ENCODE data around the gene MIA3.
"Not testable (repeated sequence)": the region's sequence is repeated elsewhere in the genome, so short reads cannot be mapped to it uniquely, and the experiment has no call there.

Gene MIA3

GRCh38 chr1:222669107-222669506 is 51.2 kb downstream of the MIA3 start:
- DNase-seq (ENCODE audit: low read depth) = not testable (repeated sequence)

DNA sequence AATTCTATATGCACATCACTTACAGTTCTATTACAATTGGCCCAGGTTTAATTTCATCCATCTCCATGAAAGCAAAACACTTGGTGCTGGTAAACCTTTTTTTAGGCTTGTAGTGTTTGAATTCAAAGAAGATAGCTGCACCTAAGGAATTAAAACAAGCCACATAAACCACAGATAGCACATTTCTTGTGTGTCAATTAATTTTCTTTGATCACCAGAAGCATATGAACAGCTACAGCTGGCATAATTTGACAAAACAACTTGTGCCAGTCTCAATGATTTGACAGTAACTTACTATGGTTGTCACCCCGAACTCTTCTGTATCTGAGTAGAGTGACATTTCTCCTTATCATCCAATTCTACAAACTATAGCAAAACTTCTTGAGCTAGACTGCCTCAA is 52.2 kb downstream of the MIA3 start:
- no peak for DNase-seq (ENCODE audit: low read depth)

- DNase-seq (ENCODE audit: low read depth) = no peak
Measured at GRCh38 chr1:222680080-222680479, 62.2 kb downstream of the MIA3 start.

DNA sequence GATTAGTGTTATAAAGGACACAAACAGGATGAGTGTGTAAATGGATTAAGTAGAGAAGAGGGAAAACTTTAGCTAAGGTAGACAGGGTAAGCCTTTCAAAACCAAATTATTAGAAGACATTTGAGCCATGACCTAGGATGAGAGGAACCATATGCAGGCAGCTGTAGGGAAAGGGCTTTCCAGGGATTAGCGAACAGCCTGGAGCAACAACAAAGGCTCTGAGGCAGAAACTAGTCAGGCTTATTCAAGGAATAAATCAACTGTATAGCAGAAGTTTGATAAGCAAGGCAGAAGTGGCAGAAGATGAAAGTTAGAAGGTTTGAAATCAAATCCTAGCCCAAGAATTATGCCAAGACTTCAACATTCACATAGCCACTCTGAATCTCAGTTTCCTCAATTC is 73.1 kb downstream of the MIA3 start:
- no peak for DNase-seq (ENCODE audit: low read depth)

DNA sequence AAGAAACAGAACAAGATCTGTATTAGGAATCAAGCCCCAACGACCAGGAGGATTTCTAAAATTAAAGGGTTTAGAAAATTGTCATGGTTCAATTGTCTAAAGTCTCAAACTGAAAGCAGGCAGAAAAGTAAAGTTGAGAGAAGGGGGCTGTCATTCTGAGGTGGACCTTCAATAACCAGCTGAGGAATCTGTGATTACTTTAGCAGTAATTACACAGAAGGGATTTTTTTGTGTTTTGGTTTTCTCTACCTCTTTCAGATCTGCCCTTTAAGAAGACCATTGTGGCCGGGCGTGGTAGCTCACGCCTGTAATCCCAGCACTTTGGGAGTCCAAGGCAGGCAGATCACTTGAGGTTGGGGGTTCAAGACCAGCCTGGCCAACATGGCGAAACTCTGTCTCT is 77.0 kb downstream of the MIA3 start:
- DNase-seq (ENCODE audit: low read depth) = no peak

GRCh38 chr1:222696741-222697140 is 78.8 kb downstream of the MIA3 start:
- no peak for DNase-seq (ENCODE audit: low read depth)

DNA sequence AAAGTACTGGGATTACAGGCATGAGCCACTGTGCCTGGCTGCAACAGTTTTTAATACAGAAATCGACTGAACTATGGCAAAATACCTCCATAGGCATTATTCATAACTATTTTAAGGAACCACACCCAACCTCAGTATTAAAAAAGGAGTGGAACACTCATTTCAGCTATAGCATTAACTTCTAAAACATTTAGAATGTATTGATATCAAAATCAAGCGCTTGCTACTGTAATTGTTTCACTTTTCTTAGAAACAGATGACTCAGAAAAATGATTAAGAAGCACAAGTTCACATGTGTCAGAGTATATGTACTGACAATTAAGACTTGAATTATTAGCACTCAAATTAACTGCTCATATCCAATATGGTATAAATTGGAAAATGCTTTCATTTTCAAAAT is 79.3 kb downstream of the MIA3 start:
- DNase-seq (ENCODE audit: low read depth) = no peak

GRCh38 chr1:222697826-222698225 is 79.9 kb downstream of the MIA3 start:
- DNase-seq (ENCODE audit: low read depth) = no peak

DNA sequence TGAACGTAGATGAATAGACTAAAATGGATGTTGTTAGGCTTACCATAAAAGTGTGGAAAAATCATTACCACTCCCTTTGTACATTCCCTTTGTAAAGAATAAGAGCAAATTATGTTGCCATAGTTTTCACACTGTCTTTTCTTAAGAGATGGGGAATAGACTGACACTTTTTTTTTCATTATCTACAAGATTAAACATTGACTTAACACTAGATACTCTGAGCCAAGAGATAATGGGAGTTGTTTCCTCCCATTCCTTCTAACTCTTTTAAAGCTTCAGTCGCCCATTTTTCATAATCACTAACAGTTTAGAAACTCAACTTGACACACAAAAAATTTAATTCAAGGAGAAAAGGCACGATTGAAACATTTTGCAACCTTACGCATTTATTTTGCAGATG is 84.3 kb downstream of the MIA3 start:
- no peak for DNase-seq (ENCODE audit: low read depth)

DNA sequence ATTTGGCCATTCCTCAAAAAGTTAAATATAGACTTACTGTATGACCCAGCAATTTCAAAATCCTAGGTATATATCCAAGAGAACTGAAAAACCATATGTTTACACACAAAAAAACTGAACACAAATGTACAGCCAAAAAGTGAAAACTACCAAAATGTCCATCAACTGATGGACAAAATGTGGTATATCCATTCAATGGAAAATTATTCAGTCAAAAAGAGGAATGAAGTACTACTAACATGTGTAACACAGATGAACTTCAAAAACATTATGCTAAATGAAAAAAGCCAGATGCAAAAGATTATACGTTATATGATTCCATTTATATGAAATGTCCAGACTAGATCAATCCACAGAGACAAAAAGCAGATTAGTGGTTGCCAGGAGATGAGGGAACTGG is 86.4 kb downstream of the MIA3 start:
- no peak for DNase-seq (ENCODE audit: low read depth)

DNA sequence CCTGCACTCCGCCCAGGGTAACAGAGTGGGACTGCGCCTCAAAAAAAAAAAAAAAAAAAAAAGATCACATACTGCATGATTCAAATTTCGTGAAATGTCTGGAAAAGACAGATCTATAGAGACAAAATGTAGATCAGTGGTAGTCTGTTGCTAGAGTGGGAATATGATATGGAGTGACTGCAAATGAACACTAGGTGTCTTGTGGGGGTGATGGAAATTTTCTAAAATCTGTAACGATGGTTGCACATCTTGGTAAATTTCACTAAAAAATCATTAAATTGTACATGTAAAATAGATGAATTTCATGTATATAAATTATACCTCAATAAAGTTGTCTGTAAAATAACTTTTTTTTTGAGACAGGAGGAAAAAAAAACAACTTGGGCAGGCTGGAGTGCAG is 88.9 kb downstream of the MIA3 start:
- no peak for DNase-seq (ENCODE audit: low read depth)

- no peak for DNase-seq (ENCODE audit: low read depth)
Measured at GRCh38 chr1:222709700-222710153, 91.8 kb downstream of the MIA3 start.

DNA sequence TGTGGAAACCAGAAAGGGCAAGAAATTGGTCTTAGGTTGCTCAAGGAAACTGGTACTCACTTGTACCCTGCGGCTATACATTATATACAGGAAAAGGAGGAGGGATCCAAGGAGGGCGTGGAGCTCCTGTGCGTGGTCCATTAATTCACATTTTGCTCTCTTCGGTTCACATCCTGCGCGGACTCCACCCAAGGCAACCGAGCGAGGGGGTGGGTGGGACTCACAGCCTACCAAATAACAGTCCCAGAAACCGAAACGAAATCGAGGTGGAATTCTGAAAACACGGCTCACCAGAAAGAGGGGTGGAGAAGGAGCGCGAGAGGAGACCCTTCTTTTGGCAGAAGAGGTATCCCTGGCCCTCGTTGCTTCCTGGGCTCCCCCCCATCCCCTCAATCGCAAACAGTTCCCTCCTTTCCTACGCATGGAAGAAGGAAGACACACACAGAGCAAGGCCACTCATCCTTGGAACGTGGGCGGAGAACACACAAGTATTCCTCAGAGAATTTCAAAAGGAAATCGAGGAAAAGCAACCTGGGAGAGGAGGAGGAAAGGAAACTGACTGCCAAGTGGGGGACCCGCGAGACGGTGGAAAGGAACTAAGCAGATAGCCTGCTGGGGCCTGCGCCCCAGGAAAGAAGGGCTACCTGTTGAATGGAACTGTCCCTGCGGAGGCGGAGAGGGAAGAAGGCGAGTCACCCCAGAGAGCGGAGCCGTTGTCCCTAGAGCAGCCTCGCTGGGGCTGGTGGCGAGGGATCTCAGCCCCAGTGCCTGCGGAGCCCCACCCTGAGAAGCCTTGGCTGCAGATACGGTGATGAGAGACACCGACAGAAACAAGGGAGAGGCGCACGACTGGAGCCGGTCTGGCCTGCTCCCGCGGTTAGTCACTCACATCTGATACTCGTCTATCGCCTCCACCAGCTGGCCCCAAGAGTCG is 93.7 kb downstream of the MIA3 start:
- DNase-seq (ENCODE audit: low read depth) = peak; percentile 55

DNA sequence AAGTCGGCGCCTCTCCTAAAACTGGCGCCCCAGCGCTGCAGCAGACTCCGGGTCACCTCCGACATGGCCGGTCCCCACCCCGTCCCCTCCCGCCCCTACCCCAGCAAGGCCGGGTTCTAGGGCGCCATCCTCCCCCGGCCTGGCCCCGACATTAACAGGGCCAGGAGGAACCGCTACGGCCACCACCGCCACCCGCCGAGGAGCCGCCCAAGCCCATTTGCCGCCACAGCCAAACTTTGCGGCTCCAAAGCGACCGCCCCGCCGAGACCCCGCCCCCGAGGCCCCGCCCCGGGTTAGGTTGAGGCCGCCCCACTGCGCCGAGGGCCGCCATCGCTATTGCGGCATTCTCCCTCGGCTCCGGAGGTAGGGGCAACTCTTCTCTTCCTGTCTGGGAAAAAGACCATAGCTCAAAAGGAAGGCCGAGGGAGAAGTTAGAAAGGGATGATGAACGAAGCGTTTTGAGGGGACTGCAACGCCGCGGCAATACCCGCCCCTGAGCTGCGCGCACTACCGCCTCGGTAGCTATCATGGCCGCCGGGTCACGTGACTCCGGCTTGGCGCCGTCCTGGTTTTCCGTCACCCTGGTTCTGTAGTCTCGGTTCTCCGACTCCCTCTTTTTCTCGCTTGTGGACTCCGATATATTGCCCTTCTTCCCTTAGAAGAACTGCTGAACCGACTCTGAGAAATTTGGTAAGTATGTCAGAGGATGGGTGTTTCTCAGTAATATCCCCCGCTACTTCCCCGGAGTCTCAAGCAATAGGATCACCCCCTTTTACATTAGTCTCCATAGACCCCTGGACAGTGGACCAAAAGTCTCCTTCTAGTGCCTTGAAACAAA is 94.6 kb downstream of the MIA3 start, which contains the start of the genes AIDA and BROX:
Gene AIDA, minus strand, starts transcription at position 239 of the 838 bp plus-strand sequence. Its CDS starts 174 bp downstream, at position 65.
Gene BROX, plus strand, starts transcription at position 312 of the 838 bp plus-strand sequence. CDS start 3,136 bp downstream, outside the sequence.
- DNase-seq (ENCODE audit: low read depth) = peak; percentile 93

DNA sequence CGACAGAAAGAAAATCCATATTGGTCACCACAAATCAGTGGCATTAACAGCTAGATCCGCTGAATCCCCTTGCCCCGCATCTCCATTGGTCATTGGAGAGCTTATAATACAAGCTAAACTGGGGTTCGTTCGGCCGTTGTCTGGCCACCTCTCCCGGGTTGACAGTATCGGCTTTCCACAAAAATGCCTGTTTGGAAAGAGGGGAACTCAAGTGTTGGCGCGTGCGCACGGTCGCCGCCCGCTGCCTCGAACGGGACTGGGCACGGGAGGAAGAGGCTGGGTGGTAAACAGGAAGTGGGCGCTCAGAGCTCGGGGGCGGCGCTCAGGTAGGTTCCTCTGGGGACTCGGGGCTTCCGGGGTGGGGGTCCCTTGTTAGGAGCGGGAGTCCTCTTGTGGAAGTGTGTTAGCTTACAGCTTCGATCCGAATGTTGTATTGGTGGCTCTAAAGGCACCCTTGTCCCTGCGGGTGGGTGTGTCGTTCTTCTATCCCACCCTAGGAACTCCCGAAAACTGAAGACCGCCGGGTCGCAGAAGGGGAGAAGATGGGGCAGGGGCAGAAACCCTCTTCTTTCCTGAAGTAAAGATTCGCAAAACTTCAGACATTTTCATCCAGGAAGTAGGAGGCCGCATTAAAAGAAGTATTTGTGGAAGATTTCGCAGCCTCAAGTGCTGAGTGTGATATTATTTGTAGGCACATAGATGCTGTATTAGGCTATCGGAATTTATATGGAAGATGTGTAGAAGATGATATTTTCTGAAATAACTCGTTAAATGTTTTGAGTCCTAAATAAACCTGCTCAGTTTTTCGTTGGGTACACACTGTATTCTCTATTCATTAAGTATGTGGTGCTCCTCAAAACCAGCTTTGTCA is 95.4 kb downstream of the MIA3 start:
- peak; percentile 86 for DNase-seq (ENCODE audit: low read depth)

GRCh38 chr1:222716393-222716792 is 98.5 kb downstream of the MIA3 start:
- no peak for DNase-seq (ENCODE audit: low read depth)

Data from activated T-cell treated with anti-CD3 and anti-CD28 coated beads for 24 hours (primary cell).